ENCODE results near the gene HOXD11. TPM values are rescaled to one million over a fixed set of nuclear protein-coding genes. Genes with fewer than 3 reads are reported as not detected.

HOXD11 gene
- total RNA-seq: not detected in 2 replicates

DNA sequence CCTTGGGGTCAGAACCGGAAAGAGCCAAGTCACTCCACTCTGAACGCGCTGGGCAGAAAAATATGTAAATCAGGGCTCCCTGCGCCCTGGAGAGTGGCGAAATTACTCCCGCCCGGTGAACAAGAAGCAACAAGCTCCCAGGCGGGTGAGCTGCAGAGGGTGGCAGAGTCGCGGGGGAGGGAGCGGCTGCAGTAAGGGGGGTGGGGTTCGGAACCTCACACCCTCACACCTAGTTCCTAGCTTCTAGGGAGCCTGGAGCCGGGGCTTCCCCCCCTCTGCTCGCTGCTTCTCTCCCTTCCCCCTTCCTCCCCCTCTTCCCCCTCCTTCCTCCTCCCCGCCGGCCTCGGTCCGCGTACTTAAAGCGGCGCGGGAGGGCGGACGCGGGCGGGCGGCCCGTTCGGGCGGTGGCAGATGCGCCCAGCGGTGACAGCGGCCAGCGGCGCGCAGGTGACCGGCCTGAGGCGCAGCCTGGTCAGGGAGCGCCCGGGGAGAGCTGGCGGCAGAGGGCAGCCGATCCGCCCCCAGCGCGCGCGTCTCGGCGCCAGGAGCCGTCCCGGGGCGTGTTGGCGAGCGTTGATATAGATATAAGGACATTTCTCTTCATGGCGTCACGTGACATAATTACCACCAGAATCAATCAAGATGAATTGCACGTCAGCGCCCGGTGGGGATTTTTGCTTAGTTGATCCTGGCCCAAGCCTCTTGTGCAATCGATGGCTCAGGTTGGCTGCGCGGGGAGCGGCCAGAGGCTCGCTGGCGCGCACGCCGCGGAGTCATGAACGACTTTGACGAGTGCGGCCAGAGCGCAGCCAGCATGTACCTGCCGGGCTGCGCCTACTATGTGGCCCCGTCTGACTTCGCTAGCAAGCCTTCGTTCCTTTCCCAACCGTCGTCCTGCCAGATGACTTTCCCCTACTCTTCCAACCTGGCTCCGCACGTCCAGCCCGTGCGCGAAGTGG is at the start of gene HOXD11:
Gene HOXD11, plus strand, starts transcription at position 700 of the 959 bp plus-strand sequence. Its CDS starts 76 bp downstream, at position 776.
- H3K36me3 ChIP-seq (ENCODE audit: insufficient read depth, low read length): no peaks in the 10 kb centered on the region
- H3K4me1 ChIP-seq (ENCODE audit: insufficient read depth, low read length): peaks cover 3% of the 10 kb centered on the region
- no peak within 1 kb of the TSS for H2AFZ ChIP-seq (ENCODE audit: low read length)
- no peaks in the 10 kb centered on the region for H4K20me1 ChIP-seq (ENCODE audit: insufficient read depth, low read length)
- H3K4me2 ChIP-seq (ENCODE audit: insufficient read depth, low read length): no peak within 1 kb of the TSS
- TF ChIP-seq, protein P1, sequence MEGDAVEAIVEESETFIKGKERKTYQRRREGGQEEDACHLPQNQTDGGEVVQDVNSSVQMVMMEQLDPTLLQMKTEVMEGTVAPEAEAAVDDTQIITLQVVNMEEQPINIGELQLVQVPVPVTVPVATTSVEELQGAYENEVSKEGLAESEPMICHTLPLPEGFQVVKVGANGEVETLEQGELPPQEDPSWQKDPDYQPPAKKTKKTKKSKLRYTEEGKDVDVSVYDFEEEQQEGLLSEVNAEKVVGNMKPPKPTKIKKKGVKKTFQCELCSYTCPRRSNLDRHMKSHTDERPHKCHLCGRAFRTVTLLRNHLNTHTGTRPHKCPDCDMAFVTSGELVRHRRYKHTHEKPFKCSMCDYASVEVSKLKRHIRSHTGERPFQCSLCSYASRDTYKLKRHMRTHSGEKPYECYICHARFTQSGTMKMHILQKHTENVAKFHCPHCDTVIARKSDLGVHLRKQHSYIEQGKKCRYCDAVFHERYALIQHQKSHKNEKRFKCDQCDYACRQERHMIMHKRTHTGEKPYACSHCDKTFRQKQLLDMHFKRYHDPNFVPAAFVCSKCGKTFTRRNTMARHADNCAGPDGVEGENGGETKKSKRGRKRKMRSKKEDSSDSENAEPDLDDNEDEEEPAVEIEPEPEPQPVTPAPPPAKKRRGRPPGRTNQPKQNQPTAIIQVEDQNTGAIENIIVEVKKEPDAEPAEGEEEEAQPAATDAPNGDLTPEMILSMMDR (IDR thresholded peaks at IDR 0.05; ENCODE audit: extremely low read depth, low read depth, low read length): no peak
- H3K4me3 ChIP-seq (ENCODE audit: insufficient read depth, low read length): peak within 1 kb of the TSS; percentile 19
- no peaks in the 10 kb centered on the region for H3K79me2 ChIP-seq (ENCODE audit: insufficient read depth, low read length)
- H3K27ac ChIP-seq (ENCODE audit: low read depth, low read length): no peak within 1 kb of the TSS
- peaks cover 90% of the 10 kb centered on the region for H3K27me3 ChIP-seq (ENCODE audit: insufficient read depth, low read length)
- no peaks in the 10 kb centered on the region for H3K9me3 ChIP-seq (ENCODE audit: low read depth, low read length)
- peak; percentile 93 for DNase-seq (ENCODE audit: insufficient read length, low spot score, missing footprints)

GRCh38 chr2:176063958-176064357 is 43.1 kb upstream of the HOXD11 start:
- Histone ChIP-seq H3K36me3 (ENCODE audit: insufficient read depth, low read length) (no peaks in the 10 kb centered on the region), H3K79me2 (ENCODE audit: insufficient read depth, low read length) (no peaks in the 10 kb centered on the region), H4K20me1 (ENCODE audit: insufficient read depth, low read length) (no peaks in the 10 kb centered on the region), H3K9me3 (ENCODE audit: low read depth, low read length) (no peaks in the 10 kb centered on the region), H3K27ac (ENCODE audit: low read depth, low read length) (no peak overlapping the region), H3K4me1 (ENCODE audit: insufficient read depth, low read length) (no peaks in the 10 kb centered on the region), H2AFZ (ENCODE audit: low read length) (no peak overlapping the region), H3K27me3 (ENCODE audit: insufficient read depth, low read length) (peaks cover 33% of the 10 kb centered on the region), H3K4me2 (ENCODE audit: insufficient read depth, low read length) (no peak overlapping the region), H3K4me3 (ENCODE audit: insufficient read depth, low read length) (no peak overlapping the region)
- TF ChIP-seq, protein P1 (IDR thresholded peaks at IDR 0.05; ENCODE audit: extremely low read depth, low read depth, low read length): no peak
- DNase-seq (ENCODE audit: insufficient read length, low spot score, missing footprints): no peak

- no peak overlapping the region for H3K27ac ChIP-seq (ENCODE audit: low read depth, low read length)
- no peaks in the 10 kb centered on the region for H3K4me1 ChIP-seq (ENCODE audit: insufficient read depth, low read length)
- H3K4me3 ChIP-seq (ENCODE audit: insufficient read depth, low read length): peak overlapping the region; percentile 60
- DNase-seq (ENCODE audit: insufficient read length, low spot score, missing footprints): peak; percentile 79
- no peaks in the 10 kb centered on the region for H3K36me3 ChIP-seq (ENCODE audit: insufficient read depth, low read length)
- no peaks in the 10 kb centered on the region for H3K9me3 ChIP-seq (ENCODE audit: low read depth, low read length)
- no peaks in the 10 kb centered on the region for H4K20me1 ChIP-seq (ENCODE audit: insufficient read depth, low read length)
- H2AFZ ChIP-seq (ENCODE audit: low read length): peak overlapping the region; percentile 68
- no peaks in the 10 kb centered on the region for H3K79me2 ChIP-seq (ENCODE audit: insufficient read depth, low read length)
- H3K27me3 ChIP-seq (ENCODE audit: insufficient read depth, low read length): peaks cover 62% of the 10 kb centered on the region
- TF ChIP-seq, protein P1 (IDR thresholded peaks at IDR 0.05; ENCODE audit: extremely low read depth, low read depth, low read length): no peak
- H3K4me2 ChIP-seq (ENCODE audit: insufficient read depth, low read length): peak overlapping the region; percentile 76
Observed at GRCh38 chr2:176066645-176067588, 40.2 kb upstream of the HOXD11 start.
